ENCODE measurements around the gene ABCA2. TPM values are rescaled to one million over a fixed set of nuclear protein-coding genes. Genes with fewer than 3 reads are reported as not detected.
A peak's percentile ranks its signal among the peaks of the same experiment; 100 is the strongest.

The ABCA2 gene
- total RNA-seq, 2 donors from 2014 or later = 30.0 to 33.2 TPM

GRCh38 chr9:136963341-136963740 is 64.7 kb downstream of the ABCA2 start:
- DNase-seq (no peak), ATAC-seq (no peak)
- intact Hi-C loops (cut with DNase I) = no loop called here

GRCh38 chr9:136962701-136963248 is 65.3 kb downstream of the ABCA2 start:
- ATAC-seq (no peak), DNase-seq (no peak)
- intact Hi-C loops (cut with DNase I) = no loop called here

GRCh38 chr9:136962163-136962562 is 65.9 kb downstream of the ABCA2 start:
- intact Hi-C loops (cut with DNase I) = no loop called here
- no peak for ATAC-seq
- no peak for DNase-seq

GRCh38 chr9:136961279-136962065 is 66.6 kb downstream of the ABCA2 start:
- peak; percentile 79 to 93 for ATAC-seq
- DNase-seq = peak; percentile 68
- intact Hi-C loops (cut with DNase I) = no loop called here

GRCh38 chr9:136960938-136961275 is 67.1 kb downstream of the ABCA2 start:
- DNase-seq (no peak), ATAC-seq (peak in 1 of 2 donors; percentile 2)
- intact Hi-C loops (cut with DNase I) = no loop called here

GRCh38 chr9:136960212-136960937 is 67.7 kb downstream of the ABCA2 start:
- intact Hi-C loops (cut with DNase I) = no loop called here
- ATAC-seq (no peak), DNase-seq (no peak)

GRCh38 chr9:136958898-136959850 is 68.9 kb downstream of the ABCA2 start:
- intact Hi-C loops (cut with DNase I) = no loop called here
- no peak for ATAC-seq
- DNase-seq = no peak

- intact Hi-C loops (cut with DNase I) = no loop called here
- no peak for DNase-seq
- no peak for ATAC-seq
Measured at GRCh38 chr9:136958473-136958872, 69.6 kb downstream of the ABCA2 start.

GRCh38 chr9:136957901-136958300 is 70.1 kb downstream of the ABCA2 start:
- ATAC-seq (no peak), DNase-seq (no peak)
- intact Hi-C loops (cut with DNase I) = no loop called here

- intact Hi-C loops (cut with DNase I) = no loop called here
- DNase-seq = no peak
- ATAC-seq = no peak
Measured at GRCh38 chr9:136957461-136957860, 70.6 kb downstream of the ABCA2 start.

Other genes starting within 250 kb of the ABCA2 start
- gene TMEM141, start 236.9 kb downstream of the ABCA2 start, total RNA-seq = 10 to 100 TPM; 81.1 to 85.7 TPM
- 1 to 10 TPM; 1.1 to 1.6 TPM for gene CCDC183, start 231.9 kb downstream of the ABCA2 start, total RNA-seq
- 10 to 100 TPM; 61.6 to 71.4 TPM for gene RABL6, start 220.3 kb downstream of the ABCA2 start, total RNA-seq
- gene AJM1, start 185.8 kb downstream of the ABCA2 start, total RNA-seq = 1 to 10 TPM; 5.0 to 9.6 TPM
- 100 to 1,000 TPM; 184 to 189 TPM for gene PHPT1, start 178.8 kb downstream of the ABCA2 start, total RNA-seq
- 1 to 10 TPM; 3.7 to 8.4 TPM for gene MAMDC4, start 175.9 kb downstream of the ABCA2 start, total RNA-seq
- gene EDF1, start 161.9 kb downstream of the ABCA2 start, total RNA-seq = 100 to 1,000 TPM; 296 to 304 TPM
- gene TRAF2, start 141.7 kb downstream of the ABCA2 start, total RNA-seq = 10 to 100 TPM in 1 of 2 donors, 1 to 10 TPM in 1; 8.8 to 11.8 TPM
- gene FBXW5, start 83.5 kb downstream of the ABCA2 start, total RNA-seq = 100 to 1,000 TPM in 1 of 2 donors, 10 to 100 TPM in 1; 98.4 to 130 TPM
- gene C8G, start 83.0 kb downstream of the ABCA2 start, total RNA-seq = 1 to 10 TPM in 1 of 2 donors, under 1 TPM in 1; 0.88 to 3.5 TPM
- 10 to 100 TPM in 1 of 2 donors, 1 to 10 TPM in 1; 7.0 to 11.9 TPM for gene LCN12, start 76.0 kb downstream of the ABCA2 start, total RNA-seq
- gene PTGDS, start 50.7 kb downstream of the ABCA2 start, total RNA-seq = 1,000 to 10,000 TPM; 3,329 to 4,014 TPM
- gene LCNL1, start 45.2 kb downstream of the ABCA2 start, total RNA-seq = 1 to 10 TPM; 6.4 to 9.6 TPM
- 10 to 100 TPM; 25.4 to 30.2 TPM for gene PAXX, start 35.8 kb downstream of the ABCA2 start, total RNA-seq
- 1 to 10 TPM; 2.6 to 8.5 TPM for gene CLIC3, start 31.7 kb downstream of the ABCA2 start, total RNA-seq
- under 1 TPM; 0.24 to 0.35 TPM for gene FUT7, start 3.9 kb upstream of the ABCA2 start, total RNA-seq
- gene NPDC1, start 17.9 kb upstream of the ABCA2 start, total RNA-seq = 10 to 100 TPM; 75.4 to 87.3 TPM
- 1 to 10 TPM in 1 of 2 donors, under 1 TPM in 1; 0.60 to 2.2 TPM for gene ENTPD2, start 25.8 kb upstream of the ABCA2 start, total RNA-seq
- gene SAPCD2, start 42.3 kb upstream of the ABCA2 start, total RNA-seq = under 1 TPM; 0.39 to 0.44 TPM
- gene UAP1L1, start 49.3 kb upstream of the ABCA2 start, total RNA-seq = 10 to 100 TPM; 13.5 to 14.0 TPM
- 10 to 100 TPM; 21.9 to 28.8 TPM for gene MAN1B1, start 58.7 kb upstream of the ABCA2 start, total RNA-seq
- gene DPP7, start 86.5 kb upstream of the ABCA2 start, total RNA-seq = 100 to 1,000 TPM; 176 to 198 TPM
- not detected for gene GRIN1, start 110.9 kb upstream of the ABCA2 start, total RNA-seq
- gene LRRC26, start 141.8 kb upstream of the ABCA2 start, total RNA-seq = not detected
- gene TMEM210, start 143.8 kb upstream of the ABCA2 start, total RNA-seq = not detected
- 10 to 100 TPM; 31.2 to 32.5 TPM for gene ANAPC2, start 160.3 kb upstream of the ABCA2 start, total RNA-seq
- gene SSNA1, start 160.4 kb upstream of the ABCA2 start, total RNA-seq = 10 to 100 TPM; 53.1 to 55.1 TPM
- gene TPRN, start 172.5 kb upstream of the ABCA2 start, total RNA-seq = 10 to 100 TPM in 1 of 2 donors, 1 to 10 TPM in 1; 7.6 to 11.4 TPM
- 10 to 100 TPM; 32.9 to 34.5 TPM for gene TMEM203, start 177.4 kb upstream of the ABCA2 start, total RNA-seq
- gene NDOR1, start 177.5 kb upstream of the ABCA2 start, total RNA-seq = 1 to 10 TPM; 5.9 to 6.5 TPM
- gene RNF208, start 194.0 kb upstream of the ABCA2 start, total RNA-seq = 10 to 100 TPM; 15.6 to 18.1 TPM
- gene CYSRT1, start 196.9 kb upstream of the ABCA2 start, total RNA-seq = under 1 TPM in 1 of 2 donors, not detected in 1; 0.62 TPM
- gene RNF224, start 199.3 kb upstream of the ABCA2 start, total RNA-seq = not detected
- not detected for gene SLC34A3, start 202.7 kb upstream of the ABCA2 start, total RNA-seq
- gene TUBB4B, start 213.1 kb upstream of the ABCA2 start, total RNA-seq = 100 to 1,000 TPM; 324 to 437 TPM
- gene STPG3, start 223.0 kb upstream of the ABCA2 start, total RNA-seq = under 1 TPM in 1 of 2 donors, not detected in 1; 0.59 TPM
- 10 to 100 TPM; 35.1 to 38.1 TPM for gene NELFB, start 227.1 kb upstream of the ABCA2 start, total RNA-seq
- gene TOR4A, start 249.5 kb upstream of the ABCA2 start, total RNA-seq = 1 to 10 TPM; 6.2 to 9.4 TPM